Stimulated activated memory B cell treated with anti-CD40 and anti-IgM and Interleukin-4, amounts not matched to agents 10 μg/mL and 1 μg/mL and 100 μg/mL, for 72 hours (primary cell): ENCODE measurements around the gene SMIM3.
"Not testable (repeated sequence)": the region's sequence is repeated elsewhere in the genome, so short reads cannot be mapped to it uniquely, and the experiment has no call there.

ENCODE experiments used
- ATAC-seq: fragments of 150-1000 bp; cut with Tn5 transposase; 2 replicates; pipeline ENCODE4 v1.10.0; 2021
- H3K27ac Mint-ChIP-seq: one replicate; pipeline ENCODE4 v1.8.0; 2022; ENCODE audit warnings: mild to moderate bottlenecking, mixed read lengths
- H3K27me3 Mint-ChIP-seq: one replicate; pipeline ENCODE4 v1.8.0; 2022; ENCODE audit warnings: mixed read lengths
- H3K36me3 Mint-ChIP-seq: one replicate; pipeline ENCODE4 v1.8.0; 2022; ENCODE audit warnings: mixed read lengths
- H3K4me1 Mint-ChIP-seq: one replicate; pipeline ENCODE4 v1.8.0; 2022; ENCODE audit warnings: mixed read lengths
- H3K4me3 Mint-ChIP-seq: one replicate; pipeline ENCODE4 v1.8.0; 2022; ENCODE audit warnings: mild to moderate bottlenecking, moderate library complexity, mixed read lengths
- H3K9me3 Mint-ChIP-seq: one replicate; pipeline ENCODE4 v1.8.0; 2022; ENCODE audit warnings: mixed read lengths

SMIM3 gene

GRCh38 chr5:150780816-150781221 lies 2.3 kb downstream of the SMIM3 start:
- Mint-ChIP-seq H3K27me3 (peaks cover 52% of the 10 kb centered on the region), H3K4me3 (no peak overlapping the region), H3K9me3 (peaks cover under 1% of the 10 kb centered on the region), H3K4me1 (peaks cover 43% of the 10 kb centered on the region), H3K36me3 (peaks cover 2% of the 10 kb centered on the region), H3K27ac (no peak overlapping the region)
- ATAC-seq, result no peak

GRCh38 chr5:150781706-150782614 lies 3.4 kb downstream of the SMIM3 start:
- peaks cover 54% of the 10 kb centered on the region for H3K27me3 Mint-ChIP-seq
- H3K4me1 Mint-ChIP-seq, result peaks cover 43% of the 10 kb centered on the region
- no peak overlapping the region for H3K27ac Mint-ChIP-seq

GRCh38 chr5:150782850-150783249 lies 4.3 kb downstream of the SMIM3 start:
- Mint-ChIP-seq H3K27me3 (peaks cover 49% of the 10 kb centered on the region), H3K9me3 (peaks cover 4% of the 10 kb centered on the region), H3K4me3 (no peak overlapping the region), H3K27ac (no peak overlapping the region), H3K4me1 (peaks cover 43% of the 10 kb centered on the region), H3K36me3 (peaks cover 6% of the 10 kb centered on the region)
- no peak for ATAC-seq

More at GRCh38 chr5:150781706-150782614, 3.4 kb downstream of the SMIM3 start:
- peaks cover 6% of the 10 kb centered on the region for H3K36me3 Mint-ChIP-seq
- no peak for ATAC-seq
- H3K9me3 Mint-ChIP-seq, result peaks cover 4% of the 10 kb centered on the region
- H3K4me3 Mint-ChIP-seq, result no peak overlapping the region

GRCh38 chr5:150783422-150783928 lies 4.9 kb downstream of the SMIM3 start:
- H3K4me3 Mint-ChIP-seq, result no peak overlapping the region
- H3K4me1 Mint-ChIP-seq, result peaks cover 43% of the 10 kb centered on the region
- peaks cover 4% of the 10 kb centered on the region for H3K9me3 Mint-ChIP-seq
- H3K27ac Mint-ChIP-seq, result no peak overlapping the region
- ATAC-seq, result peak; percentile 56
- H3K36me3 Mint-ChIP-seq, result peaks cover 6% of the 10 kb centered on the region
- peaks cover 44% of the 10 kb centered on the region for H3K27me3 Mint-ChIP-seq

GRCh38 chr5:150785950-150786349 lies 7.4 kb downstream of the SMIM3 start:
- H3K4me3 Mint-ChIP-seq, result no peak overlapping the region
- no peak overlapping the region for H3K27ac Mint-ChIP-seq
- peaks cover 6% of the 10 kb centered on the region for H3K36me3 Mint-ChIP-seq
- peaks cover 4% of the 10 kb centered on the region for H3K9me3 Mint-ChIP-seq
- no peak for ATAC-seq
- H3K4me1 Mint-ChIP-seq, result peaks cover 28% of the 10 kb centered on the region
- peaks cover 54% of the 10 kb centered on the region for H3K27me3 Mint-ChIP-seq

GRCh38 chr5:150786876-150787275 lies 8.3 kb downstream of the SMIM3 start:
- peaks cover 55% of the 10 kb centered on the region for H3K27me3 Mint-ChIP-seq
- peaks cover 23% of the 10 kb centered on the region for H3K4me1 Mint-ChIP-seq
- H3K27ac Mint-ChIP-seq, result no peak overlapping the region
- H3K9me3 Mint-ChIP-seq, result peaks cover 4% of the 10 kb centered on the region
- no peak overlapping the region for H3K4me3 Mint-ChIP-seq
- ATAC-seq, result no peak
- H3K36me3 Mint-ChIP-seq, result peaks cover 6% of the 10 kb centered on the region

GRCh38 chr5:150787656-150788055 lies 9.1 kb downstream of the SMIM3 start:
- Mint-ChIP-seq H3K4me1 (peaks cover 23% of the 10 kb centered on the region), H3K27ac (no peak overlapping the region), H3K4me3 (no peak overlapping the region), H3K9me3 (peaks cover 4% of the 10 kb centered on the region), H3K36me3 (peaks cover 6% of the 10 kb centered on the region), H3K27me3 (peaks cover 55% of the 10 kb centered on the region)
- no peak for ATAC-seq

GRCh38 chr5:150788977-150789376 lies 10.4 kb downstream of the SMIM3 start:
- H3K27me3 Mint-ChIP-seq, result peaks cover 67% of the 10 kb centered on the region
- no peak overlapping the region for H3K4me3 Mint-ChIP-seq
- ATAC-seq, result no peak
- H3K4me1 Mint-ChIP-seq, result peaks cover 19% of the 10 kb centered on the region
- no peak overlapping the region for H3K27ac Mint-ChIP-seq
- H3K9me3 Mint-ChIP-seq, result peaks cover 4% of the 10 kb centered on the region
- H3K36me3 Mint-ChIP-seq, result peaks cover 6% of the 10 kb centered on the region

- Mint-ChIP-seq H3K4me3 (no peak overlapping the region), H3K4me1 (peaks cover 14% of the 10 kb centered on the region)
- no peak for ATAC-seq
These were observed 10.9 kb downstream of the SMIM3 start for GRCh38 chr5:150789450-150789849.

GRCh38 chr5:150789943-150790611 lies 11.5 kb downstream of the SMIM3 start:
- H3K9me3 Mint-ChIP-seq, result peaks cover 4% of the 10 kb centered on the region
- peaks cover 6% of the 10 kb centered on the region for H3K36me3 Mint-ChIP-seq
- no peak overlapping the region for H3K4me3 Mint-ChIP-seq
- peaks cover 70% of the 10 kb centered on the region for H3K27me3 Mint-ChIP-seq
- H3K4me1 Mint-ChIP-seq, result peaks cover 13% of the 10 kb centered on the region
- H3K27ac Mint-ChIP-seq, result no peak overlapping the region
- ATAC-seq, result peak; percentile 90

More at GRCh38 chr5:150789450-150789849, 10.9 kb downstream of the SMIM3 start:
- peaks cover 70% of the 10 kb centered on the region for H3K27me3 Mint-ChIP-seq
- H3K27ac Mint-ChIP-seq, result no peak overlapping the region
- H3K36me3 Mint-ChIP-seq, result peaks cover 6% of the 10 kb centered on the region
- H3K9me3 Mint-ChIP-seq, result peaks cover 4% of the 10 kb centered on the region

GRCh38 chr5:150791536-150791935 lies 13.0 kb downstream of the SMIM3 start:
- Mint-ChIP-seq H3K9me3 (no peaks in the 10 kb centered on the region), H3K36me3 (no peaks in the 10 kb centered on the region), H3K4me3 (no peak overlapping the region), H3K27ac (no peak overlapping the region), H3K4me1 (peaks cover 13% of the 10 kb centered on the region), H3K27me3 (peaks cover 64% of the 10 kb centered on the region)
- ATAC-seq, result no peak

GRCh38 chr5:150793423-150793888 lies 14.9 kb downstream of the SMIM3 start:
- H3K9me3 Mint-ChIP-seq, ATAC-seq, H3K27ac Mint-ChIP-seq, H3K36me3 Mint-ChIP-seq, H3K4me3 Mint-ChIP-seq: not testable (repeated sequence)
- peaks cover 13% of the 10 kb centered on the region for H3K4me1 Mint-ChIP-seq
- peaks cover 66% of the 10 kb centered on the region for H3K27me3 Mint-ChIP-seq

- peaks cover 52% of the 10 kb centered on the region for H3K27me3 Mint-ChIP-seq
- H3K4me3 Mint-ChIP-seq, result no peak overlapping the region
- no peak overlapping the region for H3K27ac Mint-ChIP-seq
- H3K4me1 Mint-ChIP-seq, result peaks cover 10% of the 10 kb centered on the region
- no peak for ATAC-seq
- H3K9me3 Mint-ChIP-seq, result no peaks in the 10 kb centered on the region
- H3K36me3 Mint-ChIP-seq, result no peaks in the 10 kb centered on the region
These were observed 16.4 kb downstream of the SMIM3 start for GRCh38 chr5:150794927-150795326.

GRCh38 chr5:150797384-150797783 lies 18.8 kb downstream of the SMIM3 start:
- Mint-ChIP-seq H3K4me3 (no peak overlapping the region), H3K36me3 (no peaks in the 10 kb centered on the region), H3K4me1 (peaks cover 5% of the 10 kb centered on the region), H3K9me3 (no peaks in the 10 kb centered on the region), H3K27ac (no peak overlapping the region), H3K27me3 (peaks cover 31% of the 10 kb centered on the region)
- no peak for ATAC-seq

GRCh38 chr5:150801117-150801927 lies 22.8 kb downstream of the SMIM3 start:
- no peaks in the 10 kb centered on the region for H3K36me3 Mint-ChIP-seq
- H3K4me1 Mint-ChIP-seq, result no peaks in the 10 kb centered on the region
- H3K9me3 Mint-ChIP-seq, result peaks cover 9% of the 10 kb centered on the region
- ATAC-seq, result no peak
- H3K27me3 Mint-ChIP-seq, result peaks cover 50% of the 10 kb centered on the region
- H3K4me3 Mint-ChIP-seq, result no peak overlapping the region
- H3K27ac Mint-ChIP-seq, result no peak overlapping the region
